ENCODE results near the gene ITPKA. TPM values are rescaled to one million over a fixed set of nuclear protein-coding genes. Genes with fewer than 3 reads are reported as not detected.
"Not testable (repeated sequence)": the region's sequence is repeated elsewhere in the genome, so short reads cannot be mapped to it uniquely, and the experiment has no call there.

The ITPKA gene
- polyA plus RNA-seq (ENCODE audit: insufficient read length), result 0.52 TPM
- long read RNA-seq, donor 1, result 0 reads
- long read RNA-seq, donor 2, result 0 reads
- long read RNA-seq, donor 3, partial matches to known transcripts, result 0 of 1 reads
- long read RNA-seq, donor 3, other reads (novel, unspliced or antisense), result 0 of 1 reads
- long read RNA-seq, donor 4, result 0 reads
- long read RNA-seq, donor 5, result 0 reads
- long read RNA-seq, donor 6, result 0 reads
- long read RNA-seq, donor 7, result 0 reads
- long read RNA-seq, donor 8, partial matches to known transcripts, result 0 of 1 reads
- long read RNA-seq, donor 8, other reads (novel, unspliced or antisense), result 0 of 1 reads

DNA sequence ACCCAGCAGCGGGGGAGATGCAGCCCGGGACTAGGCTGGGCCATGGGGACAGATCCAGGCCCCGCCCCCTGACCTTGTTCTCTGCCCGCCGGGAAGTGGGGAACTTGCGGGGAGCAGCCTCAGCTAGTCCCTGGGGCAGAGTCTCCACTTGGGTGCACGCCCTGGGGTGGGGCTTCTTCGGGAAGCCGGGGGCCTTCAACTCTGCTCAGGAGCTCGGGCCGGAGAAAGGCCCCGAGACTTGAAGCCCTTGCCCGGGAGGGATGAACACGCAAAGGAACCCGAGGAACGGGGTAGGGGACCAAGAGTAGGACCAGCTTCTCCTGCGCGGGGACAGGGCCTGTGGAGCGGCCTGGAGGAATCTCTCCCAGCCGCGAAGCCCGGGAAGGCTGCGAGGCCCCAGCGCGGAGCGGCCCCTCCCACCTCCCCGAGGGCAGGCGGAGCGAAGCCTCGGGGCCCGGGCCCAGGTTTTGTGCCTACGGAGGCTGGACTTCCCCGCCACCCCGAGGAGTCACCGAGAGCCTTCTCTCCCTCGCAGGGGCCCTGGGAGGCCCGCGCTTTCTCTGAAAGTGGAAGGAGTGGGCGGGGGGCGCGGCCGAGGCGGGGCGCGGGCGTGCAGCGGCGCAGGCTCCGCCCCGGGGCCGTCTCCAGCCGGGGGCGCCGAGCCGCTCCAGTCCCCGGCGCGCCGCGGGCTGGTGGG is at the start of gene ITPKA:
Gene ITPKA (plus strand): TSS at position 670 of the 697 bp plus-strand sequence. CDS start 54 bp downstream, outside the sequence.
- DNase-seq, result no peak

DNA sequence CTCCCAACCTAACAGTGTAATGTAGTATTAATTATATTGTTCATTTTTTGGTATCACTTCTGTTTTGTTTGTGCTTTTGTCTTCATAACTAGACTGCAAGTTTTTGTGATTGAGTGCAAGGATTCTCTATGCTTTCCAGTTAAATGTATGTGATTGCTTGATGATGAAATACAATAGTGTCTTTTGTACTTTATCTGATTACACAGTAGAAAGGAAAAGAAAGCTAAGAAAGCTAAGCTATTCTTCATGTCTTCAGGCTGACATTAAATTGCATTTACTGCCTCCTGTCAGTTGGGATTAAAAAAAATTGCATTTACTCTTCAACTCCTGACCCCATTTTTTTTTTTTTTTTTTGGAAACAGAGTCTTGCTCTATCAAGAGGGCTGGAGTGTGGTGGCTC is 48.3 kb upstream of the ITPKA start:
- no peak for DNase-seq

DNA sequence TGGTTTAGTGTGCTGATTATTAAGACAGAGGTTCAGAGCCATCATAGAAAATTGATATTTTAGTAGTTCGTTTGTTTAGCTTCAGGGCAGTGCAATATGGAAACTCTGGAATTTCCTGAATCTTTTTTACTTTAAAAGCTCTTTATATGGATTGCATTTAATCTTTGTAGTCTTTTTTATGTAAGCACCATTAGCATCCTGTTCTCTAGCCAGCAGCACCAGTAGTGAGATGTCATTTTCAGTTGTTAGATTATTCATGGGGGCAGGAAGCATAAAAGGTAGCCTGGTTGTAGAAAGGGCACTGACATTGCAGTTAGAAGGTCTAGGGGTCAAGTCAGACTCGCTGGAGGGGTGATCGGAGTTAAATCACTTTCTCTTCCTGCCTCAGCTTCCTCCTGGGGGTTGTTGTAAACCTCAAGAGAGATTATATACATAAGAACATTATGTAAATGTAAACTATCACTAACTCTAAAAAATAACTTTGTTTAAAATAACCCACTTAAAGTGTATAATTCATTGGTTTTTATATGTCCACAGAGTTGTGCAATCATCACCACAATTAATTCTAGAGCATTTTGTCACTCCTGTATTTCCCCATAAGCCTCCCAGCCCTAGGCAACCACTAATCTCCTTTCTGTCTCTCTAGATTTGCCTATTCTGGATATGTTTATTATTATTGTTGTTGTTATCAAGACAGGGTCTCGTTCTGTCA is 31.4 kb upstream of the ITPKA start:
- no peak for DNase-seq

DNA sequence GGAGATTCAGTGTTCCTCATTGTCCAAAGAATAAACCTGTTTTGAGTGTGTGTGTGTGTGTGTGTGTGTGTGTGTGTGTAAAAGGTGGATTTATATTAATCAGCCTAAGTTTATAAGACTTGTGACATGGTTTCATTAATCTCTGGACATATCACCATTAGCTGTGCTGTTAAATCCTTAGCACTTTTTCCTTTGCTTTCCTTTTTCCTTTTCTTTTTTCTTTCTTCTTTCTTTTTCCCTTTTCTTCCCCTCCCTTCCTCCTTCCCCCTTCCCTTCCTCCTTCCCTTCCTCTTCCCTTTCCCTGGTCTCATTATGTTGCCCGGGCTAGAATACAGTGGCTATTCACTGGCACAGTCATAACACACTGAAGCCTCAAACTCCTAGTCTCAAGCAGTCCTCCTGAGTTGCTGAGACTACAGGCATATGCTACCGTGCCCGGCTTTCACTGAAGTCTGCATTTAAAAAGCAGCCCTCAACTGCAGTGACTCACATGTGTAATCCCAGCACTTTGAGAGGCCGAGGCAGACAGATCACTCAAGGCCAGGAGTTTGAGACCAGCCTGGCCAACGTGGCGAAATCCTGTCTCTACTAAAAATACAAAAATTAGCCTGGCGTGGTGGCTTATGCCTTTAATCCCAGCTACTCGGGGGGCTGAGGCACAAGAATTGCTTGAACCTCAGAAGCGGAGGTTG is 28.6 kb upstream of the ITPKA start:
- no peak for DNase-seq

DNA sequence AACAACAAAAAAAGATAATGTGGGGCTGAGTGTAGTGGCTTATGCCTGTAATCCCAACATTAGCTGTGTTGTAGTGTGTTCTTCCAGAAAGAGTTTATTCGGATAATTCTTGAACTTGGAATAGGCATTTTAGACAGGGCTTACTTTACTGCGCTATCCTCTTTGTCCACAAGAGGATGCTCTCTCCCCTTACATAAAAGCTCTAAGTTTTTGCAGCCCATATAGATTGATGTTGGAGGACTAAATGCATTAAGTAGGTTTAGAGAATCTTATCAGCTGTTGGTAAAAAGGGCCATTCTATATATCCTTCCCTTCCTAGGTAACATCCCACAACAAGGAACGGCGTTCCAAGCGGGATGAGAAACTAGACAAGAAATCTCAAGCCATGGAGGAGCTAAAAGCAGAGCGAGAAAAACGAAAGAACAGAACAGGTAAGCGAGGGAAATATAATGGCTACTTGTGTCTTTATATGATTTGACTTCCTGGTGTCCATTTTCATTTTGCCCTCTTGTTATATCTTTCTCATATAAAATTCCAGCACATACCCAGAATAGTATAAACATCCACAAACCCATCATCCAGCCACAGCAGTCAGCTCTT is 27.8 kb upstream of the ITPKA start:
- peak; percentile 50 for DNase-seq

DNA sequence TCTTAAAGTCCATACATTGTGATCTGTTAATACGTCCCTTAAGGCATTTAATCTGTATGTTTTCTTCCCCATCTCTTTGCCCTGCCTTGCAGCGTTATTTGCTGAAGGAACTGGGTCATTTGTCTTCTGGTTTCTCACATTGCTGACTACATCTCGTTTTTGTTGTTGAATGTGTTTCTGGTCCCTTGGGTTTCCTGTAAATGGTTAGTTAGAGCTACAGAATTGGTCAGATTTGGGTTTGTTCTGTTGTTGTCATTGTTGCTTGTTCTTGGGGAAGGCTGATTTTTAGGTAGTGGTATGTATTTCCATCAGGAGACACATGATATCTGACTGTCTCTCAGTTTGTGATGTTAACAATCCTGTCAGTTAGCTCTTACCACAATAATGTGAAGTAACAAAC is 27.0 kb upstream of the ITPKA start:
- DNase-seq, result no peak

DNA sequence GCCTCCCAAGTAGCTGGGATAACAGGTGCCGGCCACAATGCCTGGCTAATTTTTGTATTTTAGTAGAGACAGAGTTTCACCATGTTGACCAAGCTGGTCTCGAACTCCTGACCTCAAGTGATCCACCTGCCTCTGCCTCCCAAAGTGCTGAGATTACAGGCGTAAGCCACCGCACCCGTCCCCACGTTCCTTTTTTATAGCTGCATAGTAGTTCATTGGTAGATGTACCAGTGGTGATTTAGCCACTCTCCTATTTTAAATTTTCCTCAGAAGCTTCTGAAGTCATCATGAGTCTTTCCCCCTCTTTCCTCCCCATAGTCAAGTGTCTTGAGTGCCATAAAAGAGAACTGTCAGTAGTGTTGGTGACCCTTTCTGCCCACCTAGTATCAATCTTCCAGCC is 24.0 kb upstream of the ITPKA start:
- not testable (repeated sequence) for DNase-seq

DNA sequence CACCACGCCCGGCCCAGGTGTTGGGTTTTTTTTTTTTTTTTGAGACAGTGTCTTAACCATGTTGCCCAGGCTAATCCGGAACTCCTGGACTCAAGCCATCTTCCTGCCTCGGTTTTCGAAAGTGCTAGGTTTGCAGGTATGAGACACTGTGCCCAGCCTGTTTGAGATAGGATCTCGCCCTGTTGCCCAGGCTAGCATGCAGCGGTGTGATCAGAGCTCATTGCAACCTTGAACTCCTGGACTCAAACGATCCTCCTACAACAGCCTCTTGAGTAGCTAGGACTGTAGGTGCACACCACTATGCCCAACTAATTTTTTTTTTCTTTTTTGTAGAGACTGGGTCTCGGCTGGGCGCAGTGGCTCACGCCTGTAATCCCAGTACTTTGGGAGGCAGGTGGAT is 20.3 kb upstream of the ITPKA start:
- DNase-seq, result no peak

DNA sequence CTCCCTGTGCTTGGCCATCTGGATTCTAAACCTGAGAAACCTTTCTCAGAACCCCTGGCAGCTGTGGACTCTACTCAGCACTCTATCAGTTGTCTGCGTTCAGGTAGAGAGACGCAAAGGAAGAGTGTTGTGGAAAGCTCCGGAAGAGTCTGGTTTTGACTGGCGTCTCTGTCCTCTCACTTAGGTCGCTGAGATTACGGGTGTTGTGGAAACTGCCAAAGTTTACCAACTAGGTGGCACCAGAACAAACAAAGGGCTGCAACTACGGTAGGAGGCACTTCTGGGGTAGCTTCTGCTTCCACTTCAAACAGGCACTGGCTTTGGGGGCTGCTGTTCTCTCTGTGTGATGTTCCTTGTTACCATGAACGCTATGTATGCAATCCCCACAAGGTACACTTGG is 19.2 kb upstream of the ITPKA start:
- no peak for DNase-seq

DNA sequence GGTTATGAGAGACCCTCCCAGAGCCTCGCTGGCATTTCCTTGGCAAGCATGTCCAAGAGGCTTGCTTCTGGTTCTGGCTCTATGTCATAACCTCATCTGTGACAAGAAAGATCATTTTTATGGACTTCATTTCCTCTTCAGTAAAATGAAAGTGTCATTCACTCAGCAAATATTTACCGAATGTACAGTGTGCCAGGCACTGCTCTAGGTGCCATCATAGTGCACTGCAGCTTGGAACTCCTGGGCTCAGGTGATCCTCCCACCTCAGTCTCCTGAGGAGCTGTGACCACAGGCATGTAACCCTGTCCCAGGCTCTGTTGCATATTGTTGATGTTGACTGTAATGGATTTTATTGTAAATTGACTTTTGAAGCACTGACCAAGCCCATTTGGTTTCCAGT is 18.7 kb upstream of the ITPKA start:
- DNase-seq, result no peak

DNA sequence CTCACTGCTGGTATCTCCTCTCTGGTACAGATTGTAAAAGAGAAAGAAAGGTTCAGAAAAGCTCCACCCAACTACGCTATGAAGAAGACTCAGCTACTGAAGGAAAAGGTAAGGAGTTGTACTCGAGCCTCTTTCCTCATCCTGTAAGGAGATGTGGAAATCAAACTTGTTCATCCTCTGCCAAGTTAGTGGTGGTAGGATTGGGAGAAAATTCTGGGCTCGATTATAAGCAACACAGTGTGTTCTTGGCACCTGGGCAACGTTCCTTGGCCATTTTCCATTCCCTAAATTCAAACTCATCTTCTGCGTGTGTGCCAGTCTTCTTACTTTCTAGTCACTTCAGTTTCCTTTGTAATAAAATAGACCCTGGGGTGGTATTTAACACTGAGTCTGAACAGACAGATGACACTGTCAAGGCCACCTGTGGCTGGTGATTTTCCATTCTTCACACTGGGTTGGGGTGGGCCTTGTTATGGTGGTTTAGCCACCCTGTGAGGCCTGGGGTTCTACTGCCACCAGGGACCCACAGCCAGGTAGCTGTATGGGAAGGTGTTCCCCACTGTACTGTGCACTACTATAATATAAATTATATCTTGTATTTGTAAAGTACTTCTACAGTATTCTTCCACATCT is 17.1 kb upstream of the ITPKA start:
- DNase-seq, result no peak

DNA sequence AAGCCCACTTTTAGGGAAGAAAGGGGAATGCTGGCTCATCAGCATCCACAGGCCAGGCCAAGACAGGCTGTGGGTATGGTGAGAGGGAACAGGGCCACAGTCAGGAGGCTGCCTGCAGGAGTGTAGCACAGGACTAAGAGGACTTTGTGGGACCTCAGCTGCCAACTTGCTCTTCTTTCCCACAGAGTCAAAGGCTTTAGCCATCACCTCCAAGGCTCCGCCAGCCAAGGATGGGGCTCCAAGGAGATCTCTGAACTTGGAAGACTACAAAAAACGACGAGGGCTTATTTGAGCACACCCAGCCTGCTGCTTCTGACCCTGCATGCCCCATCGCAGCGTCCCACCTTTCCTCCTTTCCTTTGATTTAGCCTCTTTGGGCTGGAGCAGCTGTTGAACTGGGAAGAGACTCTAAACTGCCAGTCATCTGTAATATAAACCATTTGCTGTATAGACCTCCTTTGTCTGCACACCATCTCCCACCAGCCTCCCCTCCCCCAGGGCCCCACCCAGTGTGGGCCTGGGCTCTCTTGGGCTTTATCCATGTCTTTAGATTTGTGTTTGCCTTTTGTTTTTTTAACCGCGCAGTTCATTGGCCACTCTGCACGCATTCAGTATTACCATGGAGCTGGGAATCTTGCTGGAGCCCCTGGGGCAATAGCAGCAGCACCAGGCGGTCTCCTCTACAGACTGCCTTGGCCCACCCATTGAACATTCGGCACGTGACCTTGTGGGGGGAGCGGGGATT is 13.1 kb upstream of the ITPKA start:
- no peak for DNase-seq

DNA sequence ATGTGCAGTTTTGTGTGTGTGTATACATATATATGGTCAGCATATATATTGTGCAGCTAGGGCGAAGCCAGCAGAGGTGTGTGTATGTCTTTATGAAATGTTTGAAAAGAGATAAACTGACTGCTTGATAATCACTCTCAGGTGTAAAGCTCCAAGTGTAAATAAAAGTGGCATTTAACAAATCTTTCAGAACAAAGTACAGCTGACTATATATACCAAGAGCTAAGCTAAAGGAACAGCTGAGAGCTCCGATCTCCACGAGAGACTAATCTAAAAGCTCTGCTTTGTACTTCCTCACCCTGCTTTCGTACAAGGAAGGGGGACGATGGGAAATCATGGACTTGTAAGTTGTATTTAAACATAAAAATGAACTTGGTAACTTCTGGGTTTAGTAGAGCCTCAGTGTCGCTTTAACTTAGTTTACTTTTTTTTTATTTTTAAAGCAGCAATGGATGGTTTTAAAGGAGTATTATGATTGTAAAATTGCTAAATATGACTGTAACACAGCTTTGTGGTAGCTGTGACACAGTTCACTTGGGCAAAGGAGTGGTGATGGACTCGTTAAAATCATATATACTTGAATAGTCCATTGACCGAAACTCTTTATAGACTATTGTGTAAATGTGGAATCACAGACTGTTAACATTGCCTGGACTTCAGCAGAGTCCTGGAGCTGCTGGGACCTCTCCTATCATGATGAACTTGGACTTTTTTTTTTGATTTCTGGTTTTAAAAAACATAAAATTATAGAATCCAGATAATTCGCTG is 11.4 kb upstream of the ITPKA start:
- DNase-seq, result no peak

DNA sequence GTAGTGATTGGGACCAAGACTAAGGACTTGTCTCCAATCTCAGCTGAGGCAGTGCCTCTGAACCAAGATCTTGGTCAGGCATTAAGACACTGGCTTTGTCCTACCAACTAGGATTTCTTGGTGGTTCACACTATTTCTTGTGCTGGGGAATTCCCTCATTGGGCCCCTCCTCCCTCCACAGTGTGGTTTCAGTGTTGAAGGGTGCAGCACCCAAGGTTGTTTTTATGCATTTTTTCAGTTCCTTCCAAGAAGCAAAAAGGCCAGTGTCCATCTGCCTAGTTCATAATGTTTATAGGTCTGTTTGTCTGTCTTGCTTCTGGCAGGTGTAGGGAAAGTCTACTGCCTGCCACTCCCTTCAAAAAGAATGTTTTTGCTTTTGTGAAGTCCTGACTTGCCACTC is 10.6 kb upstream of the ITPKA start:
- DNase-seq, result no peak

DNA sequence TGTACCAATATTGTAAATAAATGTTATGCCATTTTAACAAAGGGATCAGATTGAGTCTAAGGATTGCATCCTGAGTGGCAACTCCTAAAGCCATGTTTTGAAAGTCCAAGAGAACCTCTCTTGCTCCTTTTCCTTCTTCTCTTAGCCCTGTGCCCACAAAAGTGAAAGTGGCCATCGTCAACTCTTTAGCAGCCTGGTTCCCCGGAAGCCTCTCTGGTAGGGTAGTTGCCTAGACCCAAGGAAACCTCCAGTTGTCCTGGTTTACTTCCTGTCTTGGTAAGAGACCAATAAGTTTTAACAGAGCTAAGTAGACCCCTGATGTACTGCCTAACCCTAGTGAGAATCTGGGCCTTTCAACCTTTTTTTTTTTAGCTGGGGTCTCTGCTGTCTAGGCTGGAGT is 10.2 kb upstream of the ITPKA start:
- DNase-seq, result no peak

DNA sequence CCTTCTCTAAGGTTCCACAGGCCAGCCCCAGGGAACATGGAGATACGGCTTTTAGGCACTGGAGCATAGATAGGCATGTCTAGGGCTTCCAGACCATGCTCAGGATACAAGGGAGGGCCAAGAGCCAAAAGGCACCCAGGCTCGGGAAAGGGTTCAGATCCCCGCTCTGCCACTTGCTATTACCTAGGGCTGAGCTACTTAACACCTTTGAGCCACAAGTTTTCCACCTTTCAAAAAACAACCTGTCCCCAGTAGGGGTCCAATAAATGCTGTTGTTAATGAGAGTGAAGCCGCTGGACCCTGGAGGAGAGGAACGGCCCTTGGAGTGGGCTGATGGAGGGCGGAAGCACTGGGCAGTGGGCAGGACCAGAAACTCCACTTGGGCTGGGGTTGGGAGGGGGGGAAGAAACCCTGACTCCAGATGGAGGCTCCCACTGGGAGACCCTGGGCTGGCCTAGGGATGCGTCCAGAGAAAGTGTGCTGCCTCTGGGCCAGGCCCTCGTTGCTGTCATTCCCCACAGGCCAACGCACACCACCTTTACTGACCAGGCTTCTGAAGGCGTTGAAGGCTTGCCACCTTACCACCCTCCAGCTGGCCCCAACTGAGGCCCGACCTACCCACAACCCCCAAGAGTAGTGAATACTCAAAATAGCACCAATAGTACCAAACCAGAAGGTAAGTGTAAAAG is 8.6 kb upstream of the ITPKA start:
- DNase-seq, result no peak

DNA sequence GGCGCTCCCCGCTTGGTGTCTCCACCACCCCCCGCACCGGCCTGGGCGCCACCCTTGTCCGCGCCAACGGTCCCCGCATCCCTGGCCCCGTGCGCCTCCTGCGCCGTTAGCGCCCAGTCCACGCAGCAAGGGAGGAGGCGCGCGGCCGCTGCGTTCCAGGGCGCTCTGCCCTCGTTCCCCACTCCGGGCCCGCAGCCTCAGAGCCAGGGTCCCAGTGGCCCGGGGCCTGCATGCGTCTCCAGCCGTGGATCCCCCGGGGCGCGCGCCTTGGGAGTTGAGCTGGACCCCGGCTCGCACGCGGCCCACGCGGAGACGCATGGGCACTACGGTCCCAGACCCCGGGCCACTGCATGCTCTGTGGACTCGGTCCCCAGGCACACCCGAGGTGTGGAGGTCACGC is 7.4 kb upstream of the ITPKA start:
- no peak for DNase-seq

DNA sequence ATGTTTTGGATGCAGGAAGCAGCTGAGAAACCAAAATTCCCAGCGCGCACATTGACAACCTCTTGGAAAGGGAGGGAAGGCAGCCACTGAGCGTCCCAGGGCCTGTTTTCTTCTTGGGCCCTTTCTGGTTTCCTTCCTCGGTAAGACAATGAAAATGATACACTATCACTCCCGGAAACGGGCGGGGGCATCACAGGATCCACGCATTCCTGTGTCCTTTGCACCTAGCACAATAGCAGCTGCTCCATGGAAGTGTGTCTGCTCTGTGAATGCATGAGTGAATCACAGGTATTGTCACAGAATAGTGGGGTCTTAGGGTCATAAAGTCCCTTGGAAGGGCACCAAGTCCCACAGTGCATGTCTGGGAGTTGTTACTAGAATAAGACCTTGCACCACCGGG is 6.3 kb upstream of the ITPKA start:
- DNase-seq, result no peak

DNA sequence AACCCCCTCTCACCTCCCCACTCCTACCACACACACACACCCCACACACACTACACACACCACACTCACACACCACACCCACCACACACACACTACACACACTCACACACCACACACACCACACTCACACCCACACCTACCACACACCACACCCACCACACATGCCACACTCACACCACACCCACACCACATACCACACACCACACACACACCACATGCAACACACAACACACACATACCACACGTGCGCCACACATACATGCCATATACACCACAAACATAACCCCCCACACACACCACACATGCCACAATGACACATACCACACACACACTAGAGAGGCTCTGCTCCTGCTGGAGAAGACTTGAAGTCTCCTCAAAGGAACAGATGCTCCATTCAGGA is 5.9 kb upstream of the ITPKA start:
- no peak for DNase-seq

DNA sequence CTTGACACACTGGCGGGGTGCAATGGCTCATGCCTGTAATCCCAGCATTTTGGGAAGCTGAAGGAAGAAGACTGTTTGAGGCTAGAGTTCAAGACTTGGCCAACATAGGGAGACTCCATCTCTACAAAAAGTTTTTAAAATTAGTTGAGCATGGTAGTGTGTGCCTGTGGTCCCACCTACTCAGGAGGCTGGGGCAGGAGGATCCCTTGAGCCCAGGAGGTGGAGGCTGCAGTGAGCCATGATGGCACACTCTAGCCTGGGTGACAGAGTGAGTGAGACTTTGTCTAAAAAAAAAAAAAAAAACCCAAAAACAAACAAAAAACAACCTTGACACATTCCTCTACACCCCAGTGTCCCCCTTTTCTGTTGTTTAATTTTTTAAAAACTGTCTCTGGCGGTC is 4.0 kb upstream of the ITPKA start:
- no peak for DNase-seq

Data from left kidney (tissue), 8 donors.